Heart right ventricle (tissue), 16 donors: ENCODE measurements around the gene RAP1GAP2. TPM values are rescaled to one million over a fixed set of nuclear protein-coding genes. Genes with fewer than 3 reads are reported as not detected.

Experiments used
- ATAC-seq, 8 donors: fragments of 200-7000 bp; cut with Tn5 transposase; one replicate each; pipeline ENCODE4 v1.9.1; 2020; ENCODE audit warnings: mild to moderate bottlenecking in 8 of 8, moderate library complexity in 8 of 8, moderate number of reproducible peaks in 1 of 8
- DNase-seq, 2 donors: peaks; one replicate each; pipeline ENCODE4 v3.0.0-alpha.2; 2020
- H3K27ac ChIP-seq, 10 donors: fragments of 200-600 bp; sonication (generic) in 2 of 10; one replicate each; pipeline versions ENCODE4 v1.5.0 to v1.8.0; 2020 to 2022; ENCODE audit warnings: mild to moderate bottlenecking in 3 of 10
- H3K27me3 ChIP-seq, 7 donors: fragments of 200-600 bp; one replicate each; pipeline ENCODE4 v1.8.0; 2021 to 2022; ENCODE audit warnings: mild to moderate bottlenecking in 2 of 7
- H3K36me3 ChIP-seq, 9 donors: fragments of 200-600 bp; sonication (generic) in 1 of 9; one replicate each; pipeline versions ENCODE4 v1.5.0 to v1.8.0; 2020 to 2022; ENCODE audit warnings: mild to moderate bottlenecking in 2 of 9
- H3K4me1 ChIP-seq, 9 donors: fragments of 200-600 bp; sonication (generic) in 1 of 9; one replicate each; pipeline versions ENCODE4 v1.5.0 to v1.8.0; 2020 to 2022; ENCODE audit warnings: mild to moderate bottlenecking in 4 of 9
- H3K4me3 ChIP-seq, 10 donors: fragments of 200-600 bp; sonication (generic) in 2 of 10; one replicate each; pipeline versions ENCODE4 v1.5.0 to v1.8.0; 2020 to 2022; ENCODE audit warnings: mild to moderate bottlenecking in 7 of 10, moderate library complexity in 2 of 10
- H3K9me3 ChIP-seq, 11 donors: fragments of 200-600 bp in 10 of 11; sonication (generic) in 2 of 11; one replicate each; pipeline versions ENCODE4 v1.5.0 to v1.8.0; 2013 to 2022; ENCODE audit warnings: mild to moderate bottlenecking in 2 of 11, control low read depth in 1 of 11, moderate library complexity in 1 of 11
- WGBS, 2 donors: extraction: QIAGEN DNeasy Blood & Tissue Kit; methylation state at CpG; one replicate each; pipeline ENCODE4 v1.1.7; 2013; ENCODE audit warnings: inconsistent platforms in 1 of 2; 5-methylcytosine and 5-hydroxymethylcytosine counted together
- intact Hi-C, 10 donors: fragments of 100-400 bp; cut with DNase I; formaldehyde crosslinking; loops; one replicate each; pipeline versions ENCODE4 v1.11.1 to v1.14.2; 2022
- polyA plus RNA-seq, 2 donors: library from polyadenylated mRNA; stranded (reverse); fragments of 200-250 nt; gene quantifications; one replicate each; pipeline ENCODE4 v1.2.3, GENCODE V29; 2013
- total RNA-seq, 10 donors: library from RNA; stranded (reverse); fragmentation: NEBNext Ultra II Directional in 3 of 10; extraction: Animal tissue kit (Norgen Biotek cat#: 25700) in 3 of 10; gene quantifications; one replicate each; pipeline versions ENCODE4 v1.2.1 to v1.2.4, GENCODE V29; 2021 to 2023
- TF ChIP-seq, protein P1 (sequence below), 9 donors: fragments of 200-600 bp; sonication (generic) in 2 of 9; IDR thresholded peaks; one replicate each; pipeline versions ENCODE4 v1.5.0 to v1.8.0; 2021 to 2022; ENCODE audit warnings: antibody characterized with exemption in 9 of 9, mild to moderate bottlenecking in 5 of 9, moderate library complexity in 1 of 9
- donor health status: Arrhythmogenic right ventricular cardiomyopathy.
- donor health status: ischemic (EF 13 %, LVEDD 7.1; RV severe dilation, severe dysfunction).
- donor health status: healthy with polysubstance abuse.
- donor health status: DM: no; HTN: yes; CAD: no.
- donor health status: DM: no; HTN: no; CAD: no.
- donor health status: ischemic (EF 25% LVEDD 6.9; RV normal size, moderate dysfunction).
- donor health status: ischemic (EF 25% LVEDD 5.7; RV mildly dilated, moderate dysfunction).
- donor health status: healthy.
- donor health status: DM: yes; HTN: yes; CAD: no.
- donor health status: Ischemic cardiomyopathy.
- donor health status: ischemic (EF 35%, LVEDD 5.7; RV mildly dilated, moderate dysfunction).
- donor health status: nonischemic (EF 11% LVEDD 7.7; RV severe dilation, severe dysfunction).
- donor health status: DM: yes; HTN: yes; CAD: no.
- donor health status: PGD.
- donor health status: ischemic (EF 29% LVEDD 5.4; RV normal size, mild dysfunction).
- donor health status: nonischemic (EF 23%, LVEDD 6.1; RV moderate dilation, normal function).

Gene RAP1GAP2
- total and polyA plus RNA-seq, 12 donors: 9.5 to 51.3 (median 34.6) TPM

DNA sequence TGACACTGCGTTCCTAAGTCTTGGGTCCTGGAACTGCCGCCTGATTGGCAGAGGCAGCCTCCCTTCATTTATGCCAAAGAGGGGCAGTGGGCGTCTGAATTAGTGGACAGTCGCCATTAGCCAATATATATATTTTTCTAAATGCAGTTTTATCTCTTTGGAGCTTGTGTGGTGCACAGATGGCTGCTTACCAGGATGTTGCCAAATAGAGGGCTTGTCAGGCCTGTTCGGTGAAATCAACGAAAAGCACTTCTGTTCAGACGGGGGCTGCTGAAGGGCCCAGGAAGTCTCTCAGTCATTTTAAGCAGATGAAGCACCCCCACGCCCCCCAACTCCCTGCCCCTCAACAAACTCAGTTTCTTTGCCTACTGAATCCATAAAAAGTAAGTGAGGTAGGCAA is 66.0 kb downstream of the RAP1GAP2 start:
- TF ChIP-seq, protein P1, sequence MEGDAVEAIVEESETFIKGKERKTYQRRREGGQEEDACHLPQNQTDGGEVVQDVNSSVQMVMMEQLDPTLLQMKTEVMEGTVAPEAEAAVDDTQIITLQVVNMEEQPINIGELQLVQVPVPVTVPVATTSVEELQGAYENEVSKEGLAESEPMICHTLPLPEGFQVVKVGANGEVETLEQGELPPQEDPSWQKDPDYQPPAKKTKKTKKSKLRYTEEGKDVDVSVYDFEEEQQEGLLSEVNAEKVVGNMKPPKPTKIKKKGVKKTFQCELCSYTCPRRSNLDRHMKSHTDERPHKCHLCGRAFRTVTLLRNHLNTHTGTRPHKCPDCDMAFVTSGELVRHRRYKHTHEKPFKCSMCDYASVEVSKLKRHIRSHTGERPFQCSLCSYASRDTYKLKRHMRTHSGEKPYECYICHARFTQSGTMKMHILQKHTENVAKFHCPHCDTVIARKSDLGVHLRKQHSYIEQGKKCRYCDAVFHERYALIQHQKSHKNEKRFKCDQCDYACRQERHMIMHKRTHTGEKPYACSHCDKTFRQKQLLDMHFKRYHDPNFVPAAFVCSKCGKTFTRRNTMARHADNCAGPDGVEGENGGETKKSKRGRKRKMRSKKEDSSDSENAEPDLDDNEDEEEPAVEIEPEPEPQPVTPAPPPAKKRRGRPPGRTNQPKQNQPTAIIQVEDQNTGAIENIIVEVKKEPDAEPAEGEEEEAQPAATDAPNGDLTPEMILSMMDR (IDR thresholded peaks at IDR 0.05): no peak
- H3K4me1 ChIP-seq: peaks cover 0 to 38% (median 2%) of the 10 kb centered on the region in 9 donors
- H3K27ac ChIP-seq: peak overlapping the region in 3 of 10 donors; percentile 41 to 62 (median 52)
- intact Hi-C loops: loop anchor here in 2 of 10 donors (5.0 kb wide), 1 partner anchor 40 kb away; no protein-coding TSS in a partner anchor
- no peak overlapping the region for H3K4me3 ChIP-seq
- H3K36me3 ChIP-seq: no peaks in the 10 kb centered on the region
- ATAC-seq: no peak
- 61 to 69% methylated on average over 8 of the region's 8 CpGs for WGBS, 2 donors
- H3K27me3 ChIP-seq: no peaks in the 10 kb centered on the region
- no peaks in the 10 kb centered on the region for H3K9me3 ChIP-seq
- DNase-seq: no peak

- H3K27me3 ChIP-seq: no peaks in the 10 kb centered on the region
- H3K4me1 ChIP-seq: peaks cover 0 to 46% (median 7%) of the 10 kb centered on the region in 9 donors
- peak; percentile 42 to 90 (median 78) for ATAC-seq
- WGBS, 2 donors: 54 to 78% methylated on average over 4 of the region's 4 CpGs
- peak overlapping the region in 7 of 10 donors; percentile 30 to 73 (median 52) for H3K27ac ChIP-seq
- no peak overlapping the region for H3K4me3 ChIP-seq
- no peak for DNase-seq
- no peaks in the 10 kb centered on the region for H3K36me3 ChIP-seq
- no peaks in the 10 kb centered on the region for H3K9me3 ChIP-seq
- intact Hi-C loops: loop anchor here in 2 of 10 donors (5.0 kb wide), 1 partner anchor 39 kb away; no protein-coding TSS in a partner anchor
- TF ChIP-seq, protein P1 (IDR thresholded peaks at IDR 0.05): no peak
These were observed 67.0 kb downstream of the RAP1GAP2 start for GRCh38 chr17:2863204-2863603.

- TF ChIP-seq, protein P1 (IDR thresholded peaks at IDR 0.05): no peak
- WGBS, 2 donors: 44 to 63% methylated on average over 3 of the region's 3 CpGs
- no peaks in the 10 kb centered on the region for H3K36me3 ChIP-seq
- no peaks in the 10 kb centered on the region for H3K27me3 ChIP-seq
- H3K9me3 ChIP-seq: no peaks in the 10 kb centered on the region
- H3K4me1 ChIP-seq: peaks cover 0 to 52% (median 7%) of the 10 kb centered on the region in 9 donors
- no peak overlapping the region for H3K27ac ChIP-seq
- no peak for DNase-seq
- intact Hi-C loops: no loop called here
- H3K4me3 ChIP-seq: no peak overlapping the region
- ATAC-seq: no peak
These were observed 69.0 kb downstream of the RAP1GAP2 start for GRCh38 chr17:2865228-2865627.

- ATAC-seq: no peak
- no peak for DNase-seq
- Histone ChIP-seq H3K9me3 (no peaks in the 10 kb centered on the region), H3K36me3 (no peaks in the 10 kb centered on the region), H3K4me3 (no peak overlapping the region), H3K4me1 (peaks cover 0 to 41% (median 7%) of the 10 kb centered on the region in 9 donors), H3K27me3 (no peaks in the 10 kb centered on the region), H3K27ac (no peak overlapping the region)
- intact Hi-C loops: no loop called here
- WGBS, 2 donors: 63% methylated on average over 23 of the region's 23 CpGs
- TF ChIP-seq, protein P1 (IDR thresholded peaks at IDR 0.05): no peak
These were observed 71.5 kb downstream of the RAP1GAP2 start for GRCh38 chr17:2867441-2868424.
